Ishikawa (cell line): ENCODE data around the gene RNASE1.

Experiments
- CEBPB ChIP-seq: IDR thresholded peaks from 2 replicates; pipeline ENCODE4 v1.6.1; 2012
- CREB1 ChIP-seq: IDR thresholded peaks from 2 replicates; pipeline ENCODE4 v1.6.1; 2012; ENCODE audit warnings: low read depth
- EGR1 ChIP-seq: IDR thresholded peaks from 2 replicates; pipeline ENCODE4 v1.6.1; 2012
- EP300 ChIP-seq: IDR thresholded peaks from 2 replicates; pipeline ENCODE4 v1.6.1; 2012; ENCODE audit warnings: borderline replicate concordance
- FOXM1 ChIP-seq: IDR thresholded peaks from 2 replicates; pipeline ENCODE4 v1.6.1; 2012; ENCODE audit warnings: low read depth, borderline replicate concordance
- MAX ChIP-seq: IDR thresholded peaks from 2 replicates; pipeline ENCODE4 v1.6.1; 2012
- NFIC ChIP-seq: IDR thresholded peaks from 2 replicates; pipeline ENCODE4 v1.6.1; 2012
- RAD21 ChIP-seq: IDR thresholded peaks from 2 replicates; pipeline ENCODE4 v1.6.1; 2012; ENCODE audit warnings: low read depth
- REST ChIP-seq: IDR thresholded peaks from 2 replicates; pipeline ENCODE4 v1.6.1; 2012; ENCODE audit warnings: low read depth, mild to moderate bottlenecking
- TAF1 ChIP-seq: IDR thresholded peaks from 2 replicates; pipeline ENCODE4 v1.6.1; 2012; ENCODE audit warnings: low read depth, mild to moderate bottlenecking
- TCF12 ChIP-seq: IDR thresholded peaks from 2 replicates; pipeline ENCODE4 v1.6.1; 2012; ENCODE audit warnings: low read depth
- TEAD4 ChIP-seq: IDR thresholded peaks from 2 replicates; pipeline ENCODE4 v1.6.1; 2012
- USF1 ChIP-seq: IDR thresholded peaks from 2 replicates; pipeline ENCODE4 v1.6.1; 2012
- YY1 ChIP-seq: IDR thresholded peaks from 2 replicates; pipeline ENCODE4 v1.6.1; 2012; ENCODE audit warnings: low read depth
- ZBTB7A ChIP-seq: IDR thresholded peaks from 2 replicates; pipeline ENCODE4 v1.6.1; 2012; ENCODE audit warnings: low read depth

The RNASE1 gene

GRCh38 chr14:20803223-20803622, 579 bp upstream of the RNASE1 start:
- no peak for TF ChIP-seq USF1
- TF ChIP-seq RAD21, result no peak
- TF ChIP-seq EP300, result no peak
- TF ChIP-seq TAF1, result no peak
- TF ChIP-seq REST, result no peak
- no peak for TF ChIP-seq FOXM1
- no peak for TF ChIP-seq NFIC
- TF ChIP-seq YY1, result no peak

- TF ChIP-seq TCF12, result no peak
- TF ChIP-seq REST, result no peak
- no peak for TF ChIP-seq FOXM1
These were observed 918 bp downstream of the RNASE1 start for GRCh38 chr14:20801726-20802125.

GRCh38 chr14:20799892-20800544, 2.6 kb downstream of the RNASE1 start:
- TF ChIP-seq CEBPB, result no peak
- no peak for TF ChIP-seq TEAD4
- TF ChIP-seq FOXM1, result no peak
- TF ChIP-seq CREB1, result no peak
- TF ChIP-seq ZBTB7A, result no peak
- TF ChIP-seq YY1, result no peak
- no peak for TF ChIP-seq USF1
- no peak for TF ChIP-seq TAF1
- TF ChIP-seq REST, result no peak
- no peak for TF ChIP-seq TCF12
- TF ChIP-seq EP300, result no peak
- TF ChIP-seq NFIC, result no peak
- TF ChIP-seq MAX, result no peak
- TF ChIP-seq EGR1, result no peak
- no peak for TF ChIP-seq RAD21

- TF ChIP-seq YY1 (no peak), USF1 (no peak), TAF1 (no peak), EP300 (no peak), RAD21 (no peak), ZBTB7A (no peak), TEAD4 (no peak), REST (no peak), NFIC (no peak), TCF12 (no peak), CREB1 (no peak), FOXM1 (no peak)
These were observed 3.2 kb downstream of the RNASE1 start for GRCh38 chr14:20799456-20799891.
